GM19328 (cell line): ENCODE measurements around the gene AUP1.
"Not testable (repeated sequence)": the region's sequence is repeated elsewhere in the genome, so short reads cannot be mapped to it uniquely, and the experiment has no call there.

ENCODE experiments used
- ATAC-seq: cut with Tn5 transposase; IDR thresholded peaks from one replicate; pipeline ENCODE4 v1.9.1; 2021; ENCODE audit warnings: mild to moderate bottlenecking, moderate library complexity; ENCODE audit not compliant: unreplicated experiment

Gene AUP1

DNA sequence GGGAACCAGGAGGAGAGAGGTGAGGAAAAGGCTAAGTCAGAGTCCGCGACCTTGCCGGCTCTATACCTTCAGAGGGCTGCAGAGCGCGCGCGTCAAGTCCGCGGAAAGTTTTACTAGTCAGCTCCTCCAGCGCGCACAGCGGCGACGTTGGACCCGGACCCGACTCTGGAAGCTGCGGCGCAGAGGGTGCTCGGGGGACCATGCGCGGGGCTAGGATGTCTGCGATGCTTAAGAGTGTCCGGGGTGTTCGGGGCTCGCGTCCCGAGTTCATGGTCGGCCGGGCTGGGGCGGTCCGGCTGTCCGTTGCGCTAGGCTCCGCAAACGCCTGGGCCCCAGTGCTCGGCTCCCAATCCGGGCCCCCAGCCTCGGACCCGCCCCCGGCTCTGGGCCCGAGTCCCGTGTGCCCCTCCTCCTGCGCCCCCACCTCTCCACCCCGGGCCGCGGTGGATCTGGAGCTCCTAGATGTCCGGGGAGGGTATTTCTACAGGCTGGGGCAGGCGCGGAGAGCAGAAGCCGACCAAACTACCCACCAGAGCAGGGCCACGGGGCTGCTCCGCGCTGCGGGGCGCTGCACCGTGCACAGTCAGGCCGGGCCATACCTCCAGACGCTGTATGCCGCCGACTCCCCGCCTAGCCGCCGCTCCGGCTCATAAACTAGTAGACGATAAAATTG is 30.1 kb downstream of the AUP1 start, which contains the start of gene LBX2:
TSS of gene LBX2 (minus strand) at position 337 of the 673 bp plus-strand sequence. CDS start at position 271, 66 bp downstream.
- no peak for ATAC-seq

DNA sequence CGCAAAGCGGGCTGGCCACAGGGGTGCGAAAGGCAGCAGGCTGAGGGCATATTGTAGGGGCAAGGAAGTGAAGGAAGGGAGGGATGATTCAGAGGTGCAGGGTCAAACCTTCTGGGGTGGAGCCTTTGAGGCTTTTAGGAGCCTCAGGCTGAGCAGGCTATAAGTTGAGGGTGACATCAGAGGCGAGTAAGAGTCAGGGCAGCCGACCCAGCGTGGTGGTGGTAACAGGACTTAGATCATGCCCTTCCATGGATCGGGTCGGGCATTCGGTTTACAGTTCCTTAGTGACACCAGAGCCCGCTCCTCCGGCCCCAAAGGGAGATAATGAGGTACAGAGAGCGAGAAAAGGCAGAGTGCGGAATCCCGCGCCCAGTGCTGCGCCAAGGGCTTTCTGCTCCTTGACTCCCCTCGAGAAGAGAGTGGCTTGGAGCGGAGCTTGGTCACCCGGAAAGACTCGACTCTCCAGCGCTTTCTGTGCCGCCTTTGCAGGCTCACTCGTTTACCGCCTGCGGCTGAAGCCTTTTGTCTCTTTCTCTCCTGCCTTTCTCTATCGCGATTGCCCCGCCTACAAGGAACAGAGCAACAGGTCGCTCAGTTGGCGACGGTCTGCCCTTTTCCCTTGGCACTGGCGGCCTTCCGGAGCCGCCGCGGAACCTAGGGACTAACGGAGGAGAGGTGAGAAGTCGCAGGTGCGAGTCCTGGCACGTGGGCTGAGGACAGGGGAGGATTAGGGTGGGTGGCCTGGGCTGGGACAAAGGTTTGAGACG is 30.8 kb downstream of the AUP1 start:
- no peak for ATAC-seq

DNA sequence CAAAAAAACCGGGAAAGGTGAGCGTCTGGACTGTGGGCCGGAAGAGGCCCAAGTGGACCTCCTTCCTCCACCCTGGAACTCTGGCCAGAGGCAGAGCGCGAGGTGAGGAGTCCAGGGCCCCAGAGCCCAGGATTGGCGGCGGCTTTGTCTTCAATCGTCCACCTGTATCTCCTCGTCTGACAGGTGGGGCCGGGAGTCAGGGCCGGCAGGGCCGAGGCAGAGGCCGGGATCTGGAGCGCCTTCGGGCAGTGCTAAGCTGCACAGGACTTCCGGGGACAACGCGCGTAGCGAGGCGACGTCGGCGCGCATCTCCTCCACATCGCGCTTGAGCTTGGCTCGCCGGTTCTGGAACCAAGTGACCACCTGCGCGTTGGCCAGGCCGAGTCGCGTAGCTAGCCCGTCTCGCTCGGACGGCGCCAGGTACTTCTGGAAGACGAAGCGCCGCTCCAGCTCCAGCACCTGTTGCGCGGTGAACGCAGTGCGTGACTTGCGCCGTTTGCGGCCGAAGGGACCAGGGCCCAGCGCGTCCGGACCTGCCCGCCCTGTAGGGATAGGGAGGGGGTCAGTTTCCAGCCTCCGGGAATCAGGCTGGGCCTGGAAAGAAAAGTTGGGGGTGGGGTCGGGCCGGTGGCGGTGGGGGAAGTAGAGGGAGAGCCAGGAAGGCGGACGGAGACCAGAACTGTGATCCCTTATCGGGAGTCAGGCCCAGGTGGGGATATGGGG is 31.6 kb downstream of the AUP1 start:
- no peak for ATAC-seq

DNA sequence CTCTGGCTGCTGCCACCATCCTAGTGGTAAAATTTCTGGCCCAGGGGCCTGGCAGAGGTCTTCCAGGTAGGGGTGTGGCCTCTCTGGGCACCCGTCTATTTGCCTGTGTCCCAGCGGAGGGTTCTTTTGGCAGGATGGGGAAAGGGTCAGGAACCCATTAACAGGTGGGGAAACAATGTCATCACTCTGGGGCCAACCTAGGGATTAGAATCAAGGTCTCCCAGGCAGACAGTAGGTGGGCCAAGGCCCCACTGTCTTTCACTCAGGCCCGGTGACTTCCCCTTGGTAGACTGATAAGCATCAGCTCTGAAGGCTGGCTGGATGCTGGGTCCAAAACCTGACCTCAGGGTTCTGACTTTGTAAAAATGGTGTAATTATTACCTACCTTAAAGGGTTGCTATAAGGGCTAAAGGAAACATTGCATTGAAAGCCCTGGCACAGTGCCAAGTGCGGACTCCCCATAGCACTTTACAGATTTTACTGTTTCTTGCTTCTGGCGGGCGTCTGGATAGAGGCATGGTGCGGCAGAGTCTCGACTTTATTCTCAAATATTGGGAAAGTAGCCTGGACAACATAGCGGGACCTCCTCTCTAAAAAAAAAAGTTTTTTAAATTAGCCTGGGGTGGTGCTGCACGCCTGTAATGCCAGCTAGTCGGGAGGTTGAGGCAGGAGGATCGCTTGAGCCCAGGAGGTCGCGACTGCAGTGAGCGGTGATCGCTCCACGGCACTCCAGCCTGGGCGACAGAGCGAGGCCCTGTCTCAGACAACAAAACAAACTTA is 32.3 kb downstream of the AUP1 start:
- no peak for ATAC-seq

DNA sequence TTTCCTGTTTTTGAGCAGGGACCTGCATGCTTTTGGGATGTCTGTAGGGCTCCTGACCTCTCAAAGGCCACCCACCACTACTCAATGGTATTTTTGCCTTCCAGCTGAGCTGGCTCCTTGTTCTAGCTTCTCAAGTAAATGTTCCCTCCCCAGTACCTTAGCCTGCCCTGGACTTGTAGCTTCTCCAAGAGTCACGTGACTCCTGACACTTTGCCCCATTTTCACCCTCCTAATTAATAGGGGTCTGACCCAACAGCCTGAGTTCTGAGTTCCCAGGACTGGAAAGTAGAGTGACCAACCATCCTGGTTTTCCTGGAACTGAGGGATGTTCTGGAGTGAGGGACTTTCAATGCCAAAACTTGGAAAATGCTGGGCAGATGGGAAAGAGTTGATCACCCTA is 34.1 kb downstream of the AUP1 start:
- no peak for ATAC-seq

DNA sequence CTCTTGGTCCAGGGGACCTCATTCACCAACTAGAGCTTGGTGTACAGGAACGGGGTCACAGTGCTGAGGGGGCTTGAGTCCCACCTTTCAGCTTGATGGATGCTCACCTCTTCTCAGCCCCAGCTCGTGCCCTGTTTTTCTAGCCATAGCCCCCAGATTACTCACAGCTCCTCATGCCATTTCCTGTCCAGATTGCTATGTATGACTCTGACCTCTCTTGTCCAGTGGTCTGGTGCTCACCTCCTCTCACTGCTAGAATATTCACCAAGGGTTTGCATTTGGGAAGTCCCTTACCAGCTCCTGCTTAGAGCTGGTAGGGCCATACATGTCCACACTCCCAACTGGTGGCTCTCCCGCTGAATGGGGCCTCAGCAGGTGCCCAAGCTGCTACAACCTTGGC is 36.0 kb downstream of the AUP1 start:
- no peak for ATAC-seq

DNA sequence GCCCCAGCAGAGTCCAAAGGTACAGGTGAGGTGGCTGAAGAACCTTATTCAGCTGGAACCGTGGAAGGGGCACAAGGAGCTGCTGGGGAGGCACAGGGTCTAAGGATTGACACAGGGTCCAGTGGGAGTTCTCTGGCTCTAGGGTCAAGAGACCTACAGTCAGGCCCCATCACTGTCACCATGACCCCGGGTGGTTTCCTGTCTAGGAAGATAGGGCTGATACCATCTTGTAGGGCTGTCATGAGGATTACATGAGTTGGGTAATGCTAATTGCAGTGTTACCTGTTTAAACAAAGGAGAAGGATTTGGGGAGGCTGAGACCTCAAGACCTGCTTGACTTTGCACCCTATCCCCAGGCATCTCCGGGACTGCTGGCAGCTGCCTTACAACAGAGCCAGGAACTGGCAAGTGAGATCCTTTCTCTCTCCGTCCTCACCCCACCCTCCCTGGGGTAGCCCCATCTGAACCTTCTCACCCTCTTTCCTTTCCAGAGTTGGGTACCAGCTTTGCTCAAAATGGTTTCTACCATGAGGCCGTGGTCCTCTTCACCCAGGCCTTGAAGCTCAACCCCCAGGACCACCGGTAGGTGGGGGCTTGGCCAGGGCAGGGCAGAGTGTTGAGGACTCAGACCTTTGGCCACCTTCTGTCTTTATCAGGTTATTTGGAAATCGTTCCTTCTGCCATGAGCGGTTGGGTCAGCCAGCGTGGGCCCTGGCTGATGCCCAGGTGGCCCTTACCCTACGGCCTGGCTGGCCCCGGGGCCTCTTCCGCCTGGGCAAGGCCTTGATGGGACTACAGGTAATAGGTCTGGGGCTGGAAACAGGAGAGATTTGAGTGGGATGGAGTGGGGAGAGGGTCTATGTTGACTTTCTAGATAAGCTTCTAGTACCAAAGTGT is 37.6 kb downstream of the AUP1 start:
- ATAC-seq = no peak

DNA sequence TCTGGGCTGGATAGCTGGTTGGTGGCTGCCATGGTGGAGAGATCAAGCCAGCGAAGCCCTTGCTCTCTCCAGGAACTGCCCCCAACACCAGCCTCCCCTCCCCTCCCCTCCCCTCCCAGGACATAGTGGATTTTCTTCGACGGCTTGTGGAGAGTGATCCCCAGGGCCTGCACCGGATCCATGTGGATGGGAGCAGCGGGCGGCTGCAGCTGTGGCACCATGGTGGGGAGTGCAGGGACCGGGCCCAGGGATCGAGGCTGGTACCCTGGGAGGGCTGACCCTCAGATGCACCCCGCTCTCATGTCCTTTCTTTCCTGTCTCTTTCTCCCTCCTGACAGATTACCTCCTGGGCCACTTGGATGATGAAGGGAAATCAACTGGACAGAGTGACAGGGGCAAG is 39.6 kb downstream of the AUP1 start:
- ATAC-seq = no peak

DNA sequence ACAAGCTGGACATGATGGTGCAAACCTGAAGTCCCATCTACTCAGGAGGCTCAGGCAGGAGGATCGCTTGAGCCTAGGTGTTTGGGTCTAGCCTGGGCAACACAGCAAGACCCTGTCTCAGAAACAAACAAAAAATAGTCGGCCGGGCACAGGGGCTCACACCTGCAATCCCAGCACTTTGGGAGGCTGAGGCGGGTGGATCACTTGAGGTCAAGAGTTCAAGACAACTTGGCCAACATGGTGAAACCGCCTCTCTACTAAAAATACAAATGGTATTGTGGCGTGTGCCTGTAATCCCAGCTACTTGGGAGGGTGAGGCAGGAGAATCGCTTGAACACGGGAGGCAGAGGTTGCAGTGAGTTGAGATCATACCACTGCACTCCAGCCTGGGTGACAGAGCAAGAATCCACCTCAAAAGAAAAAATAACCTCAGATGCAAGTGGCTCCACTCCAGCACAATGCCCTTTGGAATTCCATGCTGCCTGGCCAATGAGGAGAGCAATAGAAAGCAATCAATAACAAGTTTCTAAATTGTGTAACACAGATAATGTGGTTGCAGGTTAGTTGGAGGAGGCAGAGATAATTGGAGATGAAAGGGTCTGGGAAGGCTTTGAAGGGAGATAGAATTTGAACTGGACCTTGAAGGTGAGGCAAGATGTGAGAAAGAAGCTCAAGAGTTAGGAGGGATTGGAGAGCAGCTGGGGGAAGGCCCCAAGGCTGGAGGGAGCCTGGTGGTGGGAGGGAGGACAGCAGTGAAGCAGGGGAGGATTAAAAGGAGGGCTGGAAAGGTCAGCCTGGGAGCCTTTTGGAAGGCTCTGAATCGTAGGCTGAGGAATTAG is 40.6 kb downstream of the AUP1 start:
- ATAC-seq = no peak

DNA sequence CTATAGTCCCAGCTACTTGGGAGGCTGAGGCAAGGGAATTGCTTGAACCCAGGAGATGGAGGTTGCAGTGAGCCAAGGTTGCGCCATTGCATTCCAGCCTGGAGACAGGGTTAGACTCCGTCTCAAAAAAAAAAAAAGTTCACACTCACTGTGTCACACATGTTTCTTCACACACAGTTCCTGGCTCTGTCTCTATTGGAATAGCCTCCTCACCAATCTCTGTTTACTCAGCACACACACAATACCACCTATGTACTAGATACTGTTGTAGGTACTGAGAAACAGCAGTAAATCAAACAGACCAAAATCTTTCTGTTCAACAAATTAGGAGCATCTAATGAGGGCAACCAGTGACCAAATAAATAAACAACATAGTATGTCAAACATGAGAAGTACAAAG is 43.4 kb downstream of the AUP1 start:
- no peak for ATAC-seq

DNA sequence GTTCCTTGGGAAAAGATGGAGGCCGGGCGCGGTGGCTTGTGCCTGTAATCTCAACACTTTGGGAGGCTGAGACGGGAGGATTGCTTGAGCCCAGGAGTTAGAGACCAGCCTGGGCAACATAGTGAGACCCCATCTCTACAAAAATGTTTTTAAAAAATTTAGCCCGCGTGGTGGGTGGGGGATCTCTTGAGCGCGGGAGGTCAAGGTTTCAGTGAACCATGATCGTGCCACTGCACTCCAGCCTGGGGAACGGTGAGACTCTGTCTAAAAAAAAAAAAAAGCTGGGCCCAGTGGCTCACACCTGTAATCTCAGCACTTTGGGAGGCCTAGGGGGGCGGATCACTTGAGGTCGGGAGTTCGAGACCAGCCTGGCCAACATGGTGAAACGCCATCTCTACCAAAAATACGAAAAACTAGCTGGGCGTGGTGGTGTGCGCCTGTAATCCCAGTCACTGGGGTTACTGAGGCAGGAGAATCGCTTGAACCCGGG is 45.8 kb downstream of the AUP1 start:
- not testable (repeated sequence) for ATAC-seq

DNA sequence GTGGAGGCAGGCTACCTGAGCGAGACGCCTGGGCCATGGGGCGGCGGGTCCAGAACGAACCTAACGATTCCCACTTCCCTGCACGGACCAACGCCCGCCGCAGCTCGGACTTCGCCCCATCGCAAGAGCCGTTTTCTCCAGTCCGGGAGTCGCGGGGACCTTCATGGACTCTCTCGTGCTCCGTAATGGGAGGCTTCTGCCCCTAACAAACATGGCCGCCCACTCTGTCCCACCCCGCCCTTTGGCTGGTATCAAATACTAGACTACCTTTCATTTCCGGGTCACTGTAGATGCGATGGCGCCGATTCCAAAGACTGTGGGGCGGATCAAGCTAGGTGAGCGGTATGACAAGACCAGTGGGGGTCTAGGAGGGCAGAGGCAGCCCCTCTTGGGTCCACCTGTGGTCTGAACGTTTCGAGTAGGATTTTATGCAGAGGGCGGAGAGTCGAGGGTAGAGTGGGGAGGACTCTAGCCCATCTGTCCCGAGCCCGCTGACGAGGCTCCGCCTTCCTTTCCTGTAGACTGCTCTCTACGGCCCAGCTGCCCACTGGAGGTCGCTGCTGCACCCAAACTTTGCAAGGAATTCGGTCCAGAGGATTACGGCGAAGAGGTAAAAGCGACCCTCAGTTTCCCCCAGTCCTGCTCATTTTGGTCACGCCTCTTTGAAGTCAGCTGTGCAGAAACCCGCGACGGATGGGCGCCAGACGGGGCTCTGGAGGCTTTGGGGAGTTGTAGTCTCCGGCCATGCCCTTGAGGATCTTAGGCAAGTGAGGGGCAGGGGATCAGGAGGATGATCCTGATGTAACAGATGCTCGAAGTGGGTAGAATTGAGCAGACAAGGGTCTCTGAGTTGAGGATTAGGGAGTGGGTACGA is 46.5 kb downstream of the AUP1 start, which contains the start of the genes CCDC142 and TTC31:
TSS of gene CCDC142 (minus strand) at position 198 of the 874 bp plus-strand sequence. CDS start at position 37, 161 bp downstream.
TSS of gene TTC31 (plus strand) at position 281 of the 874 bp plus-strand sequence. CDS start at position 296, 15 bp downstream.
- peak; percentile 86 for ATAC-seq

DNA sequence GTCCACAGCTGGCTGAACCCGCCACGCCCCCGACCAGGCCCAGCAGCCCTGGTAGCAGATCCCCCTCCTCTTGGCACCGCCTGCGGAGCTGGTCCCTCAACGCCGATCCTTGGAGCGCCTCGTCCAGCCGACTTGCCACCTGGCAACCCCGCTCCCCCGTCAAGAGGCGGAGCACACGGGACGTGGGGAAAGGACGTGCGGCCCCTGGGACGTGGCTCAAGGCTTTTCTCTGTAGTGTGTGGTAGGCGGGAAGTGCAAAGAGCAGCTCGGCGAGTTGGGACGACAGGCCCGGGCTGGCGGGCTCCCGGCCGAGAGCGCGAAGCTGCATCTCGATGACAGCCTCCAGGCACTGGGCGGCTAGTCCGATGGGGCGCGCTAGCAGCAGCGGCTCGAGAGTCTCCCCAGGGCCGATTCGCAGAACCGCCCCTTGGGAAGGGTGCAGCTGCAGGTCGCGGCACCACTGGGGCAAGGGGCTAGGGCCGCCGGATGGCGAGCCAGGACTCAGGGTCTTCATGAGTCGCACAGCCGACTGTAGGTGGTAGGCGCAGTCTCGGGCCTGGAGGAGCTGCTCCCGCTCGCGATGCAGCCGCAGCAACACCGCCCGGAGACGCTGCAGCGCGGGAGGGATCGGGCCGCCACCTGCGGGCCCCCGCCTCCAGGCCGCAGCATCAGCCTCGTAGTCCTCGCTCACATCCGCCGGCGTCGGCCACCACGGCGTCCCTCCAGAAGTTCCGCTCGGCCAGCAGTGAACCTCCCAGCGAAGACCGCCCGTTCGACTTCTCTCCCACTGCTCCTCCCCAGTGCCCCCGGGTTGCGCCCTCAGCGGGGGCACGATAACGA is 47.3 kb downstream of the AUP1 start:
- peak; percentile 32 for ATAC-seq

DNA sequence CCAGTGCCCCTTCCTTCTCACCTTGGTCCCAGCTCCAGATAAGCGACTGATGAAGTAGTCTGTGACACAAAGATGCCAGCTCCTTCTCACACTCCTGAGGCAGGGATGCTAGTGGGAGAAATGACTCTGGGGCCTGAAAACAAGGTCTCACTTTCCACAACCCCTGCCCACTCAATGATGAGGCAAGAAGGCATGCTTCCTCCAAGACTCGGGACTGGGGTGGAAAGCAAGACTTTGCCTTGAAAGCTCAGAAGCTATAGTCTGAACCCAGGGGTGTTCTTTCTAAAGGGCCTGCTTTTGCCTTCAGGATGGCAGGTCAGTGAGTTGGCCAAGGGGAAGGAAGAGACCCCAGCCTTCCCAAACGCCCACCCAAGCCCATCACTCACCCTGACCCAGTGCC is 48.1 kb downstream of the AUP1 start:
- ATAC-seq = no peak
